Fibroblast of lung (primary cell): Measurements from ENCODE around the gene MICAL2. TPM values are rescaled to one million over a fixed set of nuclear protein-coding genes. Genes with fewer than 3 reads are reported as not detected.

Experiments used
- DNase-seq, 2 donors: peaks; one replicate each; pipeline versions ENCODE4 v3.0.0 to v3.0.0-alpha.2; 2010; ENCODE audit warnings: low read depth in 2 of 2
- H2AFZ ChIP-seq: 2 replicates; pipeline ENCODE4 v1.5.1; 2012; ENCODE audit warnings: low read length, control low read depth, inconsistent platforms
- H3K27ac ChIP-seq: 2 replicates; pipeline ENCODE4 v1.5.1; 2011; ENCODE audit warnings: low read length, control low read depth; ENCODE audit not compliant: insufficient read depth
- H3K27me3 ChIP-seq: 2 replicates; pipeline ENCODE4 v1.5.1; 2011; ENCODE audit warnings: mild to moderate bottlenecking, low read length; ENCODE audit not compliant: control insufficient read depth, insufficient read depth
- H3K36me3 ChIP-seq: 2 replicates; pipeline ENCODE4 v1.5.1; 2011; ENCODE audit warnings: low read length; ENCODE audit not compliant: control insufficient read depth, insufficient read depth
- H3K4me1 ChIP-seq: 2 replicates; pipeline ENCODE4 v1.5.1; 2011; ENCODE audit warnings: low read length; ENCODE audit not compliant: control insufficient read depth, insufficient read depth; ENCODE audit errors: extremely low read depth
- H3K4me2 ChIP-seq: 2 replicates; pipeline ENCODE4 v1.5.1; 2011; ENCODE audit warnings: low read length, control low read depth; ENCODE audit not compliant: insufficient read depth; ENCODE audit errors: extremely low read depth
- H3K4me3 ChIP-seq, 4 experiments: fragments of 200-600 bp in 1 of 4; sonication (generic) in 1 of 4; replicated peaks in 1 of 4; 2 replicates each; pipeline ENCODE4 v1.5.1; 2011 to 2016; ENCODE audit warnings: low read length in 4 of 4, low read depth in 3 of 4, mild to moderate bottlenecking in 3 of 4, control low read depth in 2 of 4, inconsistent platforms in 1 of 4, mixed read lengths in 1 of 4; ENCODE audit not compliant: insufficient read depth in 1 of 4; ENCODE audit errors: control extremely low read depth in 1 of 4
- H3K79me2 ChIP-seq: 2 replicates; pipeline ENCODE4 v1.5.1; 2012; ENCODE audit warnings: mild to moderate bottlenecking, low read length, inconsistent platforms; ENCODE audit not compliant: control insufficient read depth, insufficient read depth
- H3K9ac ChIP-seq: 2 replicates; pipeline ENCODE4 v1.5.1; 2011; ENCODE audit warnings: mild to moderate bottlenecking, low read length, control low read depth; ENCODE audit not compliant: insufficient read depth
- H3K9me3 ChIP-seq: 2 replicates; pipeline ENCODE4 v1.5.1; 2012; ENCODE audit warnings: low read depth, low read length; ENCODE audit not compliant: control insufficient read depth, insufficient read depth
- H4K20me1 ChIP-seq: 2 replicates; pipeline ENCODE4 v1.5.1; 2011; ENCODE audit warnings: low read length; ENCODE audit not compliant: control insufficient read depth, insufficient read depth; ENCODE audit errors: extremely low read depth
- EZH2 ChIP-seq: IDR thresholded peaks from 2 replicates; pipeline ENCODE4 v1.5.1; 2012; ENCODE audit warnings: low read length, control low read depth, mild to moderate bottlenecking; ENCODE audit errors: missing control alignments
- polyA plus RNA-seq, 2 donors: library from polyadenylated mRNA; depleted of rRNA in 1 of 2; stranded (reverse) in 1 of 2; unstranded in 1 of 2; fragments of >200 nt; gene quantifications; 2 replicates each; pipeline ENCODE4 v1.2.1, GENCODE V29; 2011 to 2012; ENCODE audit warnings: missing spikeins in 1 of 2
- total RNA-seq: library from RNA; depleted of rRNA; stranded (reverse); fragments of >200 nt; gene quantifications from 2 replicates; pipeline ENCODE4 v1.2.1, GENCODE V29; 2014
- TF ChIP-seq, protein P1 (sequence below), 2 donors: IDR thresholded peaks in 1 of 2; conservative IDR thresholded peaks in 1 of 2; 1 replicate in 1 of 2; 2 replicates in 1 of 2; pipeline ENCODE4 v1.5.1; 2011 to 2012; ENCODE audit warnings: low read length in 2 of 2, control low read depth in 1 of 2, inconsistent platforms in 1 of 2, low read depth in 1 of 2, mild to moderate bottlenecking in 1 of 2

Gene MICAL2
- total and polyA plus RNA-seq, 2 donors (not counting 1 experiment from before 2014, with no cell fraction given) = 78.5 to 275 TPM

DNA sequence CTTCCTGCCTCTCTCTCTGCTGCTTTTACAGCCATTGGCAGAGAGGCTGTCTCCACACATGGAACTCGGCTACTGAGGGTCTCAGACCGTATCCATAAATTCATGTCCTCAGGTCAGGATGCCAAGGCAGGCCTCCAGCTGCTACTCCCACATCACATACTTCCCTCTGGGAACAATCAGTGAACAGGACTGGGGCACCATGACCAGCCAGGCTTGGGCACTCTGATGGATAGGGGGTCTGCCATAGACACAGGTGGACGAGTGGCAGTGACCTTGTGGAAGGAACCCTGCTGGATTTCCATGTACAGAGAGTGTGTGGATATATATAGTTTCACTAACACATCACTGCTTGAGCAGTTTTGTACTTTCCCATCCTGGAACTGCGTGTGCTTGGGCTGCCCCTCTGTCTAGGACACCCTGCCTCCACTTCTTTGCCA lies 169.3 kb downstream of the MICAL2 start:
- Histone ChIP-seq H3K27me3 (no peaks in the 10 kb centered on the region), H3K79me2 (no peaks in the 10 kb centered on the region), H3K4me1 (peaks cover 18% of the 10 kb centered on the region), H3K9ac (no peak overlapping the region), H4K20me1 (no peaks in the 10 kb centered on the region), H3K9me3 (no peaks in the 10 kb centered on the region), H3K27ac (no peak overlapping the region), H3K36me3 (no peaks in the 10 kb centered on the region), H2AFZ (no peak overlapping the region), H3K4me2 (no peak overlapping the region), H3K4me3 (no peak overlapping the region)
- TF ChIP-seq, protein P1, sequence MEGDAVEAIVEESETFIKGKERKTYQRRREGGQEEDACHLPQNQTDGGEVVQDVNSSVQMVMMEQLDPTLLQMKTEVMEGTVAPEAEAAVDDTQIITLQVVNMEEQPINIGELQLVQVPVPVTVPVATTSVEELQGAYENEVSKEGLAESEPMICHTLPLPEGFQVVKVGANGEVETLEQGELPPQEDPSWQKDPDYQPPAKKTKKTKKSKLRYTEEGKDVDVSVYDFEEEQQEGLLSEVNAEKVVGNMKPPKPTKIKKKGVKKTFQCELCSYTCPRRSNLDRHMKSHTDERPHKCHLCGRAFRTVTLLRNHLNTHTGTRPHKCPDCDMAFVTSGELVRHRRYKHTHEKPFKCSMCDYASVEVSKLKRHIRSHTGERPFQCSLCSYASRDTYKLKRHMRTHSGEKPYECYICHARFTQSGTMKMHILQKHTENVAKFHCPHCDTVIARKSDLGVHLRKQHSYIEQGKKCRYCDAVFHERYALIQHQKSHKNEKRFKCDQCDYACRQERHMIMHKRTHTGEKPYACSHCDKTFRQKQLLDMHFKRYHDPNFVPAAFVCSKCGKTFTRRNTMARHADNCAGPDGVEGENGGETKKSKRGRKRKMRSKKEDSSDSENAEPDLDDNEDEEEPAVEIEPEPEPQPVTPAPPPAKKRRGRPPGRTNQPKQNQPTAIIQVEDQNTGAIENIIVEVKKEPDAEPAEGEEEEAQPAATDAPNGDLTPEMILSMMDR (conservative IDR thresholded peaks at IDR 0.05 in 1 of 2, IDR thresholded peaks at IDR 0.05 in 1 of 2; ENCODE audit: low read depth in 1 of 2, low read length in 2 of 2) = no peak
- no peak for TF ChIP-seq EZH2
- no peak for DNase-seq

DNA sequence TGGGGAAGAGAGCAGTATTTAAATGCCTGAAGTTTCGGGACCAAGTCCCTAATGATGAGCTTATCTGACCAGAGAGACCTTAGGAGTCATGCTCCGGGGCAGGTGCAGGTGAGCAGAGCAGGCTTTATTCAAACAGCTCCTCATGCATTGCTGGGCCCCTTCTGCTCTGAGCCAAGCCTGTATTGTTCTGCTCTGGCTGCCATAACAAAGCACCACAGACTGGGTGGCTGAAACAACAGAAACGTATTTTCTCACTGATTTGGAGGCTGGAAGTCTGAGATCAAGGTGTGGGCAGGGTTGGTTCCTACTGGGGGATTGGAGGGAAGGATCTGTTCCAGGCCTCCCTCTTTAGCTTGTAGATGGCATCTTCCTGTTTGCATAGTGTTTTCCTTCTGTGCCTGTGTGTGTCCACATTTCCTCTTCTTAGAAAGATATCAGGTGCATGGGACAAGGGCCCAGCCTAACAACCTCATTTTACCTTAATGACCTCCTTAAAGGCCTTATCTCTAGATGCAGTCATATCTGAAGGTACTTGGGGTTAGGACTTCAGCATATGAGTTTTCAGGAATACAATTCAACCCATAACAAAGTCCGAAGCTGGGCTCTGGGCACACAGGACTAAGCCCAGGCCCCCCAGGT lies 169.9 kb downstream of the MICAL2 start:
- Histone ChIP-seq H3K36me3 (no peaks in the 10 kb centered on the region), H3K4me3 (no peak overlapping the region), H3K27ac (no peak overlapping the region), H2AFZ (no peak overlapping the region), H3K27me3 (no peaks in the 10 kb centered on the region), H3K79me2 (no peaks in the 10 kb centered on the region), H3K9ac (no peak overlapping the region), H3K4me2 (no peak overlapping the region), H3K4me1 (peaks cover 22% of the 10 kb centered on the region), H3K9me3 (no peaks in the 10 kb centered on the region), H4K20me1 (no peaks in the 10 kb centered on the region)
- DNase-seq = no peak
- no peak for TF ChIP-seq EZH2
- TF ChIP-seq, protein P1 (conservative IDR thresholded peaks at IDR 0.05 in 1 of 2, IDR thresholded peaks at IDR 0.05 in 1 of 2; ENCODE audit: low read depth in 1 of 2, low read length in 2 of 2) = no peak

DNA sequence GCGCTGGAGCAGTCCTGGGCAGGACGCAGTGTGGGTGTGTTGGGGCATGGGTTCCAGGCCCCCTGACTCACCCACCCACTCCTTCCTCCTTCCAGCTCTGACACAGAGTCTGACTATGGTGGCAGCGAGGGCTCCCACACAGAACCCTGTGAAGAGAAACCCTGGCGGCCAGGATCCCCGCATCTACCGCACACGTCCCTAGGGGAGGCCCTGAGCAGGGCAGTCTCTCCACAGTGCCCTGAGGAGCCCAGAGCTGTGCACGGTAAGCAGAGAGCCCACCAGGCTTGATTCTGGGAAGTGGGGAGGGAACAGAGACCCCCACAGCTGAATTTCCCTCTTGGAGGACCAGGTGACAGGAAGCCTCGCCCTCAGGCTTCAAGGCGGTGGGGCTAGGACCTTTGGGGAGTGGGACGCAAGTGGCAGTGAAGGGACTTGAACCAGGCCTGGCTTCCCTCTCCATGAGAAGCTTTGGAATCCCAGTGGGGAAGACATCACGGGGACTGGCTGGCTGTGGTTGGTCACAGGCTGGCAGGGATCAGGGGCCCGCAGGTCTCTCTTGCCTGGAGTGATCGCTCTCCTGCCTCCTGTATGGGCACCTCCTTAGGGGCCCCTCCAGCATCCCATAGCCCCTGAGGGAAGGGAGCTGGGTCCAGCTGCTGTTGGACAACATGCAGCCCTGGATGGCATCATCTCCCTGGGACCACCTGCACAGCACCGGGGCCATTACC lies 170.6 kb downstream of the MICAL2 start:
- no peak overlapping the region for H3K27ac ChIP-seq
- no peak overlapping the region for H3K4me2 ChIP-seq
- TF ChIP-seq EZH2 = no peak
- H3K9ac ChIP-seq = no peak overlapping the region
- H3K36me3 ChIP-seq = no peaks in the 10 kb centered on the region
- no peak overlapping the region for H3K4me3 ChIP-seq
- no peaks in the 10 kb centered on the region for H3K79me2 ChIP-seq
- H3K9me3 ChIP-seq = no peaks in the 10 kb centered on the region
- DNase-seq = peak in 1 of 2 donors; percentile 83
- no peaks in the 10 kb centered on the region for H4K20me1 ChIP-seq
- H3K27me3 ChIP-seq = no peaks in the 10 kb centered on the region
- no peak overlapping the region for H2AFZ ChIP-seq
- H3K4me1 ChIP-seq = peaks cover 29% of the 10 kb centered on the region
